HUES64 (cell line): ENCODE data around the gene FKBP5.
A peak's percentile ranks its signal among the peaks of the same experiment; 100 is the strongest.
"Not testable (repeated sequence)": the region's sequence is repeated elsewhere in the genome, so short reads cannot be mapped to it uniquely, and the experiment has no call there.

ENCODE experiments used
- H3K27ac ChIP-seq: 2 replicates; pipeline ENCODE4 v1.7.0; 2013; ENCODE audit warnings: low read depth, low read length, inconsistent platforms
- H3K27me3 ChIP-seq: 2 replicates; pipeline ENCODE4 v1.6.1; 2013; ENCODE audit warnings: mild to moderate bottlenecking, low read length; ENCODE audit not compliant: insufficient read depth
- H3K36me3 ChIP-seq: 2 replicates; pipeline ENCODE4 v1.6.1; 2013; ENCODE audit warnings: mild to moderate bottlenecking, low read length; ENCODE audit not compliant: insufficient read depth
- H3K4me1 ChIP-seq: 2 replicates; pipeline ENCODE4 v1.6.1; 2013; ENCODE audit warnings: mild to moderate bottlenecking, low read length, moderate library complexity; ENCODE audit not compliant: insufficient read depth
- H3K4me3 ChIP-seq: 2 replicates; pipeline ENCODE4 v1.5.1; 2013; ENCODE audit warnings: mild to moderate bottlenecking, low read length, moderate library complexity
- H3K9ac ChIP-seq: 2 replicates; pipeline ENCODE4 v1.6.1; 2013; ENCODE audit warnings: mild to moderate bottlenecking, low read depth, low read length
- H3K9me3 ChIP-seq: 2 replicates; pipeline ENCODE4 v1.6.1; 2013; ENCODE audit warnings: low read depth, low read length; ENCODE audit not compliant: insufficient read depth
- WGBS: fragments of 150-250, 120-280 bp; methylation state at CpG from one replicate; pipeline ENCODE4 v1.1.7; 2013; ENCODE audit warnings: missing lambda C conversion rate; 5-methylcytosine and 5-hydroxymethylcytosine counted together

FKBP5 gene

GRCh38 chr6:35708585-35708984 is 19.9 kb upstream of the FKBP5 start:
- H3K9me3 ChIP-seq = peaks cover 1% of the 10 kb centered on the region; the same call in 1 of the 2 replicates
- no peaks in the 10 kb centered on the region for H3K4me1 ChIP-seq
- no peaks in the 10 kb centered on the region for H3K27me3 ChIP-seq
- no peak overlapping the region for H3K27ac ChIP-seq
- no peak overlapping the region for H3K4me3 ChIP-seq
- no peaks in the 10 kb centered on the region for H3K36me3 ChIP-seq
- H3K9ac ChIP-seq = no peak overlapping the region

- Histone ChIP-seq H3K9me3 (peaks cover 4% of the 10 kb centered on the region; the same call in 1 of the 2 replicates), H3K27me3 (no peaks in the 10 kb centered on the region), H3K4me1 (no peaks in the 10 kb centered on the region), H3K27ac (no peak overlapping the region), H3K9ac (no peak overlapping the region), H3K4me3 (no peak overlapping the region), H3K36me3 (no peaks in the 10 kb centered on the region)
- 84% methylated on average over 3 of the region's 4 CpGs for WGBS
Observed at GRCh38 chr6:35707714-35708407, 19.1 kb upstream of the FKBP5 start.

- H3K4me1 ChIP-seq = no peaks in the 10 kb centered on the region
- H3K27ac ChIP-seq = no peak overlapping the region
- no peak overlapping the region for H3K4me3 ChIP-seq
- H3K9ac ChIP-seq = no peak overlapping the region
- no peaks in the 10 kb centered on the region for H3K36me3 ChIP-seq
- peaks cover 4% of the 10 kb centered on the region; the same call in 1 of the 2 replicates for H3K9me3 ChIP-seq
- no peaks in the 10 kb centered on the region for H3K27me3 ChIP-seq
- WGBS = 90% methylated on average over 3 of the region's 3 CpGs
Observed at GRCh38 chr6:35706468-35706867, 17.8 kb upstream of the FKBP5 start.

- Histone ChIP-seq H3K9me3 (peaks cover 4% of the 10 kb centered on the region; the same call in 1 of the 2 replicates), H3K4me3 (no peak overlapping the region), H3K27ac (no peak overlapping the region), H3K4me1 (no peaks in the 10 kb centered on the region), H3K27me3 (no peaks in the 10 kb centered on the region), H3K9ac (no peak overlapping the region), H3K36me3 (no peaks in the 10 kb centered on the region)
Observed at GRCh38 chr6:35703554-35703953, 14.8 kb upstream of the FKBP5 start.

- Histone ChIP-seq H3K27me3 (no peaks in the 10 kb centered on the region), H3K4me1 (no peaks in the 10 kb centered on the region), H3K27ac (no peak overlapping the region), H3K9ac (no peak overlapping the region), H3K4me3 (no peak overlapping the region), H3K9me3 (peaks cover 4% of the 10 kb centered on the region; the same call in 1 of the 2 replicates), H3K36me3 (no peaks in the 10 kb centered on the region)
- 91% methylated on average over 3 of the region's 3 CpGs for WGBS
Observed at GRCh38 chr6:35698858-35699257, 10.1 kb upstream of the FKBP5 start.

GRCh38 chr6:35698430-35698829 is 9.7 kb upstream of the FKBP5 start:
- H3K27me3 ChIP-seq, H3K4me3 ChIP-seq, H3K27ac ChIP-seq, H3K9ac ChIP-seq, H3K36me3 ChIP-seq, H3K4me1 ChIP-seq, H3K9me3 ChIP-seq: not testable (repeated sequence)
- 93% methylated on average over 6 of the region's 7 CpGs for WGBS

- Histone ChIP-seq H3K36me3 (no peaks in the 10 kb centered on the region), H3K9ac (no peak overlapping the region), H3K27me3 (no peaks in the 10 kb centered on the region), H3K9me3 (no peaks in the 10 kb centered on the region), H3K4me3 (no peak overlapping the region), H3K4me1 (no peaks in the 10 kb centered on the region), H3K27ac (no peak overlapping the region)
- 100% methylated on average over 2 of the region's 2 CpGs for WGBS
Observed at GRCh38 chr6:35694462-35694861, 5.7 kb upstream of the FKBP5 start.

- no peak overlapping the region for H3K9ac ChIP-seq
- no peaks in the 10 kb centered on the region for H3K36me3 ChIP-seq
- no peak overlapping the region for H3K4me3 ChIP-seq
- H3K27me3 ChIP-seq = peaks cover 16% of the 10 kb centered on the region
- H3K9me3 ChIP-seq = no peaks in the 10 kb centered on the region
- peaks cover 11% of the 10 kb centered on the region for H3K4me1 ChIP-seq
- 89% methylated on average over 10 of the region's 10 CpGs for WGBS
- no peak overlapping the region for H3K27ac ChIP-seq
Observed at GRCh38 chr6:35691027-35691824, 2.5 kb upstream of the FKBP5 start.

- H3K9ac ChIP-seq = no peak overlapping the region
- 91% methylated on average over 9 of the region's 9 CpGs for WGBS
- H3K36me3 ChIP-seq = no peaks in the 10 kb centered on the region
- H3K27ac ChIP-seq = no peak overlapping the region
- no peaks in the 10 kb centered on the region for H3K9me3 ChIP-seq
- peaks cover 16% of the 10 kb centered on the region for H3K27me3 ChIP-seq
- H3K4me1 ChIP-seq = peaks cover 11% of the 10 kb centered on the region
- no peak overlapping the region for H3K4me3 ChIP-seq
Observed at GRCh38 chr6:35690484-35690883, 1.8 kb upstream of the FKBP5 start.

GRCh38 chr6:35690006-35690405 is 1.3 kb upstream of the FKBP5 start:
- not testable (repeated sequence) for H3K9me3 ChIP-seq

GRCh38 chr6:35687658-35688604 is 784 bp downstream of the FKBP5 start:
- Histone ChIP-seq H3K4me1 (peaks cover 11% of the 10 kb centered on the region), H3K4me3 (peak overlapping the region; percentile 69), H3K27ac (no peak overlapping the region; the same call in 1 of the 2 replicates), H3K9ac (peak overlapping the region; percentile 73), H3K27me3 (peaks cover 16% of the 10 kb centered on the region), H3K36me3 (no peaks in the 10 kb centered on the region), H3K9me3 (no peaks in the 10 kb centered on the region)
- under 1% methylated on average over 100 of the region's 100 CpGs for WGBS

More at GRCh38 chr6:35690006-35690405, 1.3 kb upstream of the FKBP5 start:
- H3K27ac ChIP-seq, H3K9ac ChIP-seq, H3K36me3 ChIP-seq, H3K4me3 ChIP-seq: not testable (repeated sequence)
- peaks cover 16% of the 10 kb centered on the region for H3K27me3 ChIP-seq
- peaks cover 11% of the 10 kb centered on the region for H3K4me1 ChIP-seq
- WGBS = 96% methylated on average over 16 of the region's 16 CpGs
